Neural progenitor cell (in vitro differentiated cells): ENCODE measurements around the gene LRP2. TPM values are rescaled to one million over a fixed set of nuclear protein-coding genes. Genes with fewer than 3 reads are reported as not detected.
"Not testable (repeated sequence)": the region's sequence is repeated elsewhere in the genome, so short reads cannot be mapped to it uniquely, and the experiment has no call there.

Experiments used
- DNase-seq: peaks from one replicate; pipeline ENCODE4 v3.0.0-alpha.2; 2016; ENCODE audit warnings: low spot score
- H2AFZ ChIP-seq: fragments of 200-600 bp; sonication (generic); replicated peaks from 2 replicates; pipeline ENCODE4 v1.6.1; 2016; ENCODE audit warnings: antibody characterized with exemption
- H3F3A ChIP-seq: fragments of 200-600 bp; sonication (generic); 2 replicates; pipeline ENCODE4 v1.6.1; 2016; ENCODE audit warnings: antibody characterized with exemption, low read depth
- H3K27ac ChIP-seq: fragments of 200-600 bp; sonication (generic); 2 replicates; pipeline ENCODE4 v1.5.1; 2016; ENCODE audit warnings: mild to moderate bottlenecking
- H3K27me3 ChIP-seq: fragments of 200-600 bp; sonication (generic); 2 replicates; pipeline ENCODE4 v1.6.1; 2016; ENCODE audit warnings: mild to moderate bottlenecking, moderate library complexity
- H3K36me3 ChIP-seq: fragments of 200-600 bp; sonication (generic); 2 replicates; pipeline ENCODE4 v1.5.1; 2016
- H3K4me1 ChIP-seq: fragments of 200-600 bp; sonication (generic); 2 replicates; pipeline ENCODE4 v1.6.1; 2016; ENCODE audit warnings: mixed run types
- H3K4me2 ChIP-seq: fragments of 200-600 bp; sonication (generic); 2 replicates; pipeline ENCODE4 v1.6.1; 2016
- H3K4me3 ChIP-seq: fragments of 200-600 bp; sonication (generic); 2 replicates; pipeline ENCODE4 v1.5.1; 2016
- H3K79me2 ChIP-seq: fragments of 200-600 bp; sonication (generic); 2 replicates; pipeline ENCODE4 v1.6.1; 2016; ENCODE audit warnings: low read depth
- H3K9ac ChIP-seq: fragments of 200-600 bp; sonication (generic); 2 replicates; pipeline ENCODE4 v1.6.1; 2016
- H3K9me3 ChIP-seq: fragments of 200-600 bp; sonication (generic); 2 replicates; pipeline ENCODE4 v1.5.1; 2016; ENCODE audit warnings: low read depth
- H4K20me1 ChIP-seq: fragments of 200-600 bp; sonication (generic); 2 replicates; pipeline ENCODE4 v1.6.1; 2016; ENCODE audit warnings: low read depth
- H3K27ac Mint-ChIP-seq: 3 replicates; pipeline ENCODE4 v1.8.0; 2021; ENCODE audit warnings: mixed read lengths
- H3K27me3 Mint-ChIP-seq: 2 replicates; pipeline ENCODE4 v1.8.0; 2022; ENCODE audit warnings: low read depth, mild to moderate bottlenecking, inconsistent platforms, moderate library complexity, mixed read lengths; ENCODE audit not compliant: insufficient read depth
- H3K36me3 Mint-ChIP-seq: 3 replicates; pipeline ENCODE4 v1.8.0; 2021; ENCODE audit warnings: mixed read lengths
- H3K4me1 Mint-ChIP-seq: 3 replicates; pipeline ENCODE4 v1.8.0; 2021; ENCODE audit warnings: mixed read lengths
- H3K4me3 Mint-ChIP-seq: 3 replicates; pipeline ENCODE4 v1.8.0; 2021; ENCODE audit warnings: mild to moderate bottlenecking, moderate library complexity, mixed read lengths
- H3K9me3 Mint-ChIP-seq: 3 replicates; pipeline ENCODE4 v1.8.0; 2020; ENCODE audit warnings: mixed read lengths
- CTCF ChIP-seq: fragments of 200-600 bp; sonication (generic); IDR thresholded peaks from 2 replicates; pipeline ENCODE4 v1.5.1; 2017; ENCODE audit warnings: antibody characterized with exemption, mild to moderate bottlenecking
- EZH2 ChIP-seq: fragments of 200-600 bp; sonication (generic); IDR thresholded peaks from 2 replicates; pipeline ENCODE4 v1.6.1; 2017; ENCODE audit warnings: antibody characterized with exemption, mild to moderate bottlenecking, moderate library complexity
- EZH2phosphoT487 ChIP-seq: fragments of 200-600 bp; sonication (generic); IDR thresholded peaks from 2 replicates; pipeline ENCODE4 v1.6.1; 2017; ENCODE audit warnings: antibody characterized with exemption
- total RNA-seq: library from RNA; depleted of rRNA; stranded (reverse); fragments of >200 nt; gene quantifications from 2 replicates; pipeline ENCODE4 v1.2.3, GENCODE V29; 2015; ENCODE audit warnings: low replicate concordance

Gene LRP2
- total RNA-seq, result 143 and 151 TPM in 2 replicates

- Mint-ChIP-seq H3K9me3 (no peaks in the 10 kb centered on the region), H3K27me3 (peaks cover 17% of the 10 kb centered on the region)
- peaks cover 48% of the 10 kb centered on the region for H3K4me1 ChIP-seq
Observed at GRCh38 chr2:169362118-169362893, at the start of gene LRP2. TSS of gene LRP2 (minus strand) at chr2:169362534. CDS start at chr2:169362399, 135 bp downstream.

GRCh38 chr2:169406891-169407290, 44.6 kb upstream of the LRP2 start:
- Histone ChIP-seq H3K27ac (no peak overlapping the region), H3K9me3 (no peaks in the 10 kb centered on the region), H2AFZ (no peak overlapping the region), H3K9ac (no peak overlapping the region), H4K20me1 (no peaks in the 10 kb centered on the region), H3K4me1 (no peaks in the 10 kb centered on the region), H3K27me3 (no peaks in the 10 kb centered on the region), H3K4me2 (no peak overlapping the region), H3K79me2 (no peaks in the 10 kb centered on the region), H3K4me3 (no peak overlapping the region), H3F3A (no peaks in the 10 kb centered on the region), H3K36me3 (no peaks in the 10 kb centered on the region)
- H3K27me3 Mint-ChIP-seq, result peaks cover 5% of the 10 kb centered on the region
- no peaks in the 10 kb centered on the region for H3K36me3 Mint-ChIP-seq
- no peak overlapping the region for H3K4me3 Mint-ChIP-seq
- H3K27ac Mint-ChIP-seq, result no peak overlapping the region
- DNase-seq, result no peak
- TF ChIP-seq CTCF (no peak), EZH2 (no peak), EZH2phosphoT487 (no peak)
- H3K9me3 Mint-ChIP-seq, result no peaks in the 10 kb centered on the region
- H3K4me1 Mint-ChIP-seq, result no peaks in the 10 kb centered on the region

More at GRCh38 chr2:169362118-169362893, at the start of gene LRP2:
- peaks cover 8% of the 10 kb centered on the region for H3K36me3 ChIP-seq
- peaks cover 39% of the 10 kb centered on the region for H3K4me1 Mint-ChIP-seq
- peak within 1 kb of the TSS; percentile 93 for H3K4me3 ChIP-seq
- no peaks in the 10 kb centered on the region for H3K9me3 ChIP-seq
- H3K79me2 ChIP-seq, result peaks cover 59% of the 10 kb centered on the region
- peak within 1 kb of the TSS; percentile 89 for H3K4me3 Mint-ChIP-seq
- peaks cover 8% of the 10 kb centered on the region for H3K36me3 Mint-ChIP-seq
- H3K9ac ChIP-seq, result peak within 1 kb of the TSS; percentile 70
- no peak for TF ChIP-seq CTCF
- TF ChIP-seq EZH2, result no peak
- no peak for TF ChIP-seq EZH2phosphoT487
- DNase-seq, result peak; percentile 74
- peak within 1 kb of the TSS; percentile 99 for H3K27ac ChIP-seq
- H2AFZ ChIP-seq, result peak within 1 kb of the TSS; percentile 1
- peaks cover 67% of the 10 kb centered on the region for H3F3A ChIP-seq
- H3K27ac Mint-ChIP-seq, result peak within 1 kb of the TSS; percentile 55
- peaks cover 8% of the 10 kb centered on the region for H3K27me3 ChIP-seq
- H3K4me2 ChIP-seq, result peak within 1 kb of the TSS; percentile 90
- H4K20me1 ChIP-seq, result peaks cover 36% of the 10 kb centered on the region

DNA sequence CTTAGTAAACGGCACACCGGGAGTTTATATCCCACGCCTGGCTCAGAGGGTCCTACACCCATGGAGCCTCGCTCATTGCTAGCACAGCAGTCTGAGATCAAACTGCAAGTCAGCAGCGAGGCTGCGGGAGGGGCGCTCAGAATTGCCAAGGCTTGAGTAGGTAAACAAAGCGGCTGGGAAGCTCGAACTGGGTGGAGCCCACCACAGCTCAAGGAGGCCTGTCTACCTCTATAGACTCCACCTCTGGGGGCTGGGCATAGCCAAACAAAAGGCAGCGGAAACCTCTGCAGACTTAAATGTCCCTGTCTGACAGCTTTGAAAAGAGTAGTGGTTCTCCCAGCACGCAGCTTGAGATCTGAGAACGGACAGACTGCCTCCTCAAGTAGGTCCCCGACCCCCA, 37.2 kb upstream of the LRP2 start:
- H3K4me3 ChIP-seq, H3K27me3 ChIP-seq, H3K36me3 ChIP-seq, H3K79me2 ChIP-seq, H3K27ac Mint-ChIP-seq, H2AFZ ChIP-seq, H3K9ac ChIP-seq, H3K4me3 Mint-ChIP-seq, H3K27me3 Mint-ChIP-seq, H4K20me1 ChIP-seq, H3K4me2 ChIP-seq, H3K9me3 ChIP-seq, H3K36me3 Mint-ChIP-seq, H3K27ac ChIP-seq, H3K9me3 Mint-ChIP-seq, H3K4me1 Mint-ChIP-seq, DNase-seq: not testable (repeated sequence)
- Histone ChIP-seq H3K4me1 (peaks cover 15% of the 10 kb centered on the region), H3F3A (peaks cover 20% of the 10 kb centered on the region)

DNA sequence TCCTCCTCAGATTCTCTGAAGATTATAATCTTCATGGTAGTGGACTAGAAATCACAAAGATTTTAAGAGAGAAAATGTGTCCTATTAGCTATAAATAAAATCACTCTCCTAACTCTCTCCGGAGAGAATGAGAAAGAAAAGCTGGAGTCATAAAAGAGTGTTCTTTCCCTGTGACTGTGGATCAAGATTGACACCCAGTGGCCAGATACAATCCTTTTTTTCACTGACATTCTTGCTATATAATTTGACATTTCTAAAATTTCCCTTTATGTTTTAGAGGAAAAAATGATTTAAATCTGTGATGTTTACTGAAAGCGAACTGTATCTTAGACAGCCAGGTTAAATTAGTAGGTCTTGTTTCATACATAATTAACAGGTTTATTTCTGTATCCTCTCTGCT, 35.4 kb upstream of the LRP2 start:
- H3K36me3 Mint-ChIP-seq, result no peaks in the 10 kb centered on the region
- Histone ChIP-seq H3K4me2 (no peak overlapping the region), H2AFZ (no peak overlapping the region), H3K9ac (no peak overlapping the region), H3K4me1 (peaks cover 30% of the 10 kb centered on the region), H3K9me3 (no peaks in the 10 kb centered on the region), H3K27ac (no peak overlapping the region), H3K79me2 (no peaks in the 10 kb centered on the region), H4K20me1 (no peaks in the 10 kb centered on the region), H3K27me3 (no peaks in the 10 kb centered on the region), H3K36me3 (no peaks in the 10 kb centered on the region), H3F3A (peaks cover 25% of the 10 kb centered on the region), H3K4me3 (no peak overlapping the region)
- no peak overlapping the region for H3K4me3 Mint-ChIP-seq
- no peaks in the 10 kb centered on the region for H3K9me3 Mint-ChIP-seq
- peaks cover 13% of the 10 kb centered on the region for H3K4me1 Mint-ChIP-seq
- peak; percentile 8 for DNase-seq
- peaks cover 9% of the 10 kb centered on the region for H3K27me3 Mint-ChIP-seq
- no peak overlapping the region for H3K27ac Mint-ChIP-seq
- no peak for TF ChIP-seq EZH2
- peak; percentile 58 for TF ChIP-seq CTCF
